GM19463 (cell line): ENCODE data around the gene TMA7B.
A peak's percentile ranks its signal among the peaks of the same experiment; 100 is the strongest.
"Not testable (repeated sequence)": the region's sequence is repeated elsewhere in the genome, so short reads cannot be mapped to it uniquely, and the experiment has no call there.

Source experiments
- ATAC-seq: cut with Tn5 transposase; IDR thresholded peaks from one replicate; pipeline ENCODE4 v1.9.1; 2021; ENCODE audit warnings: mild to moderate bottlenecking, moderate library complexity; ENCODE audit not compliant: unreplicated experiment

TMA7B gene

GRCh38 chr22:39951603-39952293, 8.4 kb upstream of the TMA7B start:
- not testable (repeated sequence) for ATAC-seq

- ATAC-seq, result no peak
These were observed 7.8 kb upstream of the TMA7B start for GRCh38 chr22:39952347-39952746.

- no peak for ATAC-seq
These were observed 7.1 kb upstream of the TMA7B start for GRCh38 chr22:39953101-39953500.

GRCh38 chr22:39954584-39955055, 5.6 kb upstream of the TMA7B start:
- ATAC-seq, result no peak

- no peak for ATAC-seq
These were observed 4.5 kb upstream of the TMA7B start for GRCh38 chr22:39955675-39956074.

GRCh38 chr22:39956932-39957664, 3.1 kb upstream of the TMA7B start:
- no peak for ATAC-seq

GRCh38 chr22:39958009-39958711, 2.0 kb upstream of the TMA7B start:
- no peak for ATAC-seq

GRCh38 chr22:39958949-39959639, 1.1 kb upstream of the TMA7B start:
- ATAC-seq, result no peak

GRCh38 chr22:39960791-39961746, 872 bp downstream of the TMA7B start:
- ATAC-seq, result peak; percentile 87

GRCh38 chr22:39962071-39962470, 1.9 kb downstream of the TMA7B start:
- ATAC-seq, result no peak

- no peak for ATAC-seq
These were observed 5.6 kb downstream of the TMA7B start for GRCh38 chr22:39965748-39966147.

- no peak for ATAC-seq
These were observed 6.3 kb downstream of the TMA7B start for GRCh38 chr22:39966470-39966869.

GRCh38 chr22:39967103-39967829, 7.1 kb downstream of the TMA7B start:
- no peak for ATAC-seq

- no peak for ATAC-seq
These were observed 8.1 kb downstream of the TMA7B start for GRCh38 chr22:39967996-39968972.

GRCh38 chr22:39970742-39971141, 10.5 kb downstream of the TMA7B start:
- ATAC-seq, result no peak

- ATAC-seq, result no peak
These were observed 12.4 kb downstream of the TMA7B start for GRCh38 chr22:39972641-39973040.

GRCh38 chr22:39973656-39974055, 13.5 kb downstream of the TMA7B start:
- no peak for ATAC-seq

GRCh38 chr22:39974065-39974464, 13.9 kb downstream of the TMA7B start:
- no peak for ATAC-seq
